Smooth muscle cell (in vitro differentiated cells): ENCODE results near the gene GPR4. TPM values are rescaled to one million over a fixed set of nuclear protein-coding genes. Genes with fewer than 3 reads are reported as not detected.

ENCODE experiments used
- DNase-seq: peaks from one replicate; lab custom pipeline; 2025; ENCODE audit not compliant: unreplicated experiment; lab: John Stamatoyannopoulos, UW
- H2AFZ ChIP-seq: fragments of 200-600 bp; sonication (generic); 2 replicates; pipeline ENCODE4 v1.6.0; 2016; ENCODE audit warnings: antibody characterized with exemption, low read depth, mild to moderate bottlenecking
- H3F3A ChIP-seq: fragments of 200-600 bp; sonication (generic); 2 replicates; pipeline ENCODE4 v1.6.0; 2017; ENCODE audit warnings: antibody characterized with exemption, low read depth
- H3K27ac ChIP-seq: fragments of 200-600 bp; sonication (generic); 2 replicates; pipeline ENCODE4 v1.5.1; 2016; ENCODE audit warnings: low read depth, mild to moderate bottlenecking
- H3K27me3 ChIP-seq: fragments of 200-600 bp; sonication (generic); 2 replicates; pipeline ENCODE4 v1.6.1; 2016; ENCODE audit warnings: low read depth, mild to moderate bottlenecking
- H3K36me3 ChIP-seq: fragments of 200-600 bp; sonication (generic); 2 replicates; pipeline ENCODE4 v1.5.1; 2016; ENCODE audit warnings: low read depth
- H3K4me1 ChIP-seq: fragments of 200-600 bp; sonication (generic); 2 replicates; pipeline ENCODE4 v1.5.1; 2016; ENCODE audit warnings: low read depth
- H3K4me2 ChIP-seq: fragments of 200-600 bp; sonication (generic); 2 replicates; pipeline ENCODE4 v1.6.0; 2016; ENCODE audit warnings: mild to moderate bottlenecking
- H3K4me3 ChIP-seq: fragments of 200-600 bp; sonication (generic); 2 replicates; pipeline ENCODE4 v1.5.1; 2016; ENCODE audit warnings: mild to moderate bottlenecking
- H3K79me2 ChIP-seq: fragments of 200-600 bp; sonication (generic); 2 replicates; pipeline ENCODE4 v1.6.0; 2016; ENCODE audit warnings: low read depth, mild to moderate bottlenecking
- H3K9ac ChIP-seq: fragments of 200-600 bp; sonication (generic); 2 replicates; pipeline ENCODE4 v1.6.0; 2016; ENCODE audit warnings: low read depth
- H3K9me3 ChIP-seq: fragments of 200-600 bp; sonication (generic); replicated peaks from 2 replicates; pipeline ENCODE4 v1.5.1; 2016; ENCODE audit warnings: low read depth
- H4K20me1 ChIP-seq: fragments of 200-600 bp; sonication (generic); 2 replicates; pipeline ENCODE4 v1.6.0; 2016; ENCODE audit warnings: low read depth
- CTCF ChIP-seq: fragments of 200-600 bp; sonication (generic); IDR thresholded peaks from 2 replicates; pipeline ENCODE4 v1.5.1; 2017; ENCODE audit warnings: borderline replicate concordance, mild to moderate bottlenecking, antibody characterized with exemption; ENCODE audit not compliant: insufficient read depth, poor library complexity, severe bottlenecking
- WGBS: methylation state at CpG from one replicate; pipeline ENCODE4 v1.1.7; 2016; ENCODE audit warnings: low lambda C conversion rate; 5-methylcytosine and 5-hydroxymethylcytosine counted together
- polyA plus RNA-seq: library from polyadenylated mRNA; unstranded; fragments of >200 nt; fragmentation: Nextera tagmentation; extraction: Ambion mirVana; gene quantifications from 2 replicates; pipeline ENCODE4 v1.2.1, GENCODE V29; 2016
- total RNA-seq: library from RNA; depleted of rRNA; stranded (reverse); fragments of >200 nt; gene quantifications from 2 replicates; pipeline ENCODE4 v1.2.3, GENCODE V29; 2014

The GPR4 gene
- total and polyA plus RNA-seq, 2 experiments from 2014 or later = not detected

- Histone ChIP-seq H3K9me3 (no peaks in the 10 kb centered on the region), H3K9ac (no peak overlapping the region), H4K20me1 (no peaks in the 10 kb centered on the region), H3K36me3 (no peaks in the 10 kb centered on the region), H2AFZ (no peak overlapping the region), H3K4me3 (no peak overlapping the region), H3F3A (no peaks in the 10 kb centered on the region), H3K27ac (no peak overlapping the region), H3K27me3 (peaks cover 77% of the 10 kb centered on the region), H3K79me2 (no peaks in the 10 kb centered on the region), H3K4me2 (no peak overlapping the region), H3K4me1 (no peaks in the 10 kb centered on the region)
- TF ChIP-seq CTCF = no peak
- WGBS = 39% methylated on average over 11 of the region's 13 CpGs
- DNase-seq = no peak
These were observed 2.7 kb downstream of the GPR4 start for GRCh38 chr19:45599286-45599685.

- WGBS = 17% methylated on average over 22 of the region's 22 CpGs
- peak overlapping the region; percentile 57 for H3K4me2 ChIP-seq
- H3K27me3 ChIP-seq = peaks cover 77% of the 10 kb centered on the region
- no peaks in the 10 kb centered on the region for H3K4me1 ChIP-seq
- no peak overlapping the region for H3K4me3 ChIP-seq
- H3K9ac ChIP-seq = no peak overlapping the region
- no peak for TF ChIP-seq CTCF
- no peaks in the 10 kb centered on the region for H3F3A ChIP-seq
- H3K79me2 ChIP-seq = no peaks in the 10 kb centered on the region
- H3K36me3 ChIP-seq = no peaks in the 10 kb centered on the region
- no peaks in the 10 kb centered on the region for H4K20me1 ChIP-seq
- H3K27ac ChIP-seq = no peak overlapping the region
- no peak for DNase-seq
- H2AFZ ChIP-seq = no peak overlapping the region
- H3K9me3 ChIP-seq = no peaks in the 10 kb centered on the region
These were observed 3.6 kb downstream of the GPR4 start for GRCh38 chr19:45598267-45599001.

GRCh38 chr19:45597425-45598111 is 4.4 kb downstream of the GPR4 start:
- peak overlapping the region; percentile 57 for H3K4me2 ChIP-seq
- DNase-seq = no peak
- peaks cover 74% of the 10 kb centered on the region for H3K27me3 ChIP-seq
- H3K4me1 ChIP-seq = no peaks in the 10 kb centered on the region
- WGBS = 28% methylated on average over 4 of the region's 5 CpGs
- no peak overlapping the region for H2AFZ ChIP-seq
- H3K9ac ChIP-seq = no peak overlapping the region
- H3K4me3 ChIP-seq = no peak overlapping the region
- H4K20me1 ChIP-seq = no peaks in the 10 kb centered on the region
- H3K79me2 ChIP-seq = no peaks in the 10 kb centered on the region
- no peak for TF ChIP-seq CTCF
- no peaks in the 10 kb centered on the region for H3F3A ChIP-seq
- no peaks in the 10 kb centered on the region for H3K9me3 ChIP-seq
- H3K36me3 ChIP-seq = no peaks in the 10 kb centered on the region
- H3K27ac ChIP-seq = no peak overlapping the region
